Fibroblast of villous mesenchyme (primary cell): ENCODE data around the gene GET3. TPM values are rescaled to one million over a fixed set of nuclear protein-coding genes. Genes with fewer than 3 reads are reported as not detected.
"Not testable (repeated sequence)": the region's sequence is repeated elsewhere in the genome, so short reads cannot be mapped to it uniquely, and the experiment has no call there.

Experiments used
- DNase-seq: peaks from one replicate; pipeline ENCODE4 v3.0.0-alpha.2; 2010; ENCODE audit warnings: low read depth
- H3K4me3 ChIP-seq: 2 replicates; pipeline ENCODE4 v1.5.1; 2011; ENCODE audit warnings: low read depth, mild to moderate bottlenecking, low read length
- CTCF ChIP-seq: IDR thresholded peaks from 2 replicates; pipeline ENCODE4 v1.5.1; 2012; ENCODE audit warnings: low read depth, mild to moderate bottlenecking, low read length; ENCODE audit not compliant: insufficient read depth
- small RNA-seq: library from RNA; depleted of rRNA; stranded (forward); fragments of <200 nt; gene quantifications from one replicate; pipeline ENCODE3, GENCODE V24; 2012
- total RNA-seq: library from RNA; depleted of rRNA; stranded (reverse); fragments of >200 nt; gene quantifications from 2 replicates; pipeline ENCODE4 v1.2.3, GENCODE V29; 2012

The GET3 gene
- total RNA-seq, 1 donor, result 82.5 TPM

GRCh38 chr19:12797141-12797587 is 59.9 kb downstream of the GET3 start:
- no peak overlapping the region for H3K4me3 ChIP-seq
- TF ChIP-seq CTCF, result no peak
- DNase-seq, result no peak

- H3K4me3 ChIP-seq, DNase-seq: not testable (repeated sequence)
Measured at GRCh38 chr19:12797607-12798006, 60.3 kb downstream of the GET3 start.

Small RNA genes lying within 50 kb of the gene (small RNA-seq; reads per million reads assigned to genes)
- gene MIR5684 (not detected), gene SNORD41 (17.0 reads per million, percentile 93 among the genes with 10 or more reads in this experiment)

Other genes with a start within 250 kb of the GET3 start
- 6.0 and 6.4 TPM in 2 replicates for gene ZNF564, start 186.0 kb upstream of the GET3 start, total RNA-seq
- 5.2 and 7.8 TPM in 2 replicates for gene ZNF490, start 126.7 kb upstream of the GET3 start, total RNA-seq
- 17.4 and 20.3 TPM in 2 replicates for gene ZNF791, start 126.6 kb upstream of the GET3 start, total RNA-seq
- gene MAN2B1, start 70.8 kb upstream of the GET3 start, total RNA-seq, result 22.9 and 25.8 TPM in 2 replicates
- 6.8 and 7.3 TPM in 2 replicates for gene WDR83, start 70.7 kb upstream of the GET3 start, total RNA-seq
- gene DHPS, start 55.6 kb upstream of the GET3 start, total RNA-seq, result 45.7 and 50.1 TPM in 2 replicates
- gene GNG14, start 49.5 kb upstream of the GET3 start, total RNA-seq, result not detected in 2 replicates
- gene FBXW9, start 40.9 kb upstream of the GET3 start, total RNA-seq, result 7.3 and 15.1 TPM in 2 replicates
- gene TNPO2, start 13.6 kb upstream of the GET3 start, total RNA-seq, result 36.7 and 53.1 TPM in 2 replicates
- 127 and 153 TPM in 2 replicates for gene TRIR, start 2.8 kb upstream of the GET3 start, total RNA-seq
- gene BEST2, start 14.3 kb downstream of the GET3 start, total RNA-seq, result not detected in 2 replicates
- 12.2 and 15.1 TPM in 2 replicates for gene HOOK2, start 38.1 kb downstream of the GET3 start, total RNA-seq
- gene JUNB, start 54.0 kb downstream of the GET3 start, total RNA-seq, result 88.1 and 107 TPM in 2 replicates
- gene PRDX2, start 64.3 kb downstream of the GET3 start, total RNA-seq, result 222 and 230 TPM in 2 replicates
- gene THSD8, start 64.6 kb downstream of the GET3 start, total RNA-seq, result not detected in 2 replicates
- gene RNASEH2A, start 69.1 kb downstream of the GET3 start, total RNA-seq, result 20.0 and 22.9 TPM in 2 replicates
- not detected in 2 replicates for gene RTBDN, start 97.1 kb downstream of the GET3 start, total RNA-seq
- gene MAST1, start 101.0 kb downstream of the GET3 start, total RNA-seq, result under 0.01 TPM in 2 replicates
- 14.7 and 18.7 TPM in 2 replicates for gene DNASE2, start 144.0 kb downstream of the GET3 start, total RNA-seq
- gene KLF1, start 149.7 kb downstream of the GET3 start, total RNA-seq, result not detected in 2 replicates
- gene GCDH, start 153.7 kb downstream of the GET3 start, total RNA-seq, result 17.3 and 19.6 TPM in 2 replicates
- gene SYCE2, start 181.8 kb downstream of the GET3 start, total RNA-seq, result under 0.01 TPM in 2 replicates
- gene FARSA, start 196.2 kb downstream of the GET3 start, total RNA-seq, result 65.2 and 70.2 TPM in 2 replicates
- gene CALR, start 201.1 kb downstream of the GET3 start, total RNA-seq, result 2,107 and 2,588 TPM in 2 replicates
- gene RAD23A, start 208.4 kb downstream of the GET3 start, total RNA-seq, result 91.1 and 92.8 TPM in 2 replicates
- gene GADD45GIP1, start 219.7 kb downstream of the GET3 start, total RNA-seq, result 18.6 and 24.8 TPM in 2 replicates
- gene DAND5, start 232.1 kb downstream of the GET3 start, total RNA-seq, result not detected in 2 replicates